GM19452 (cell line): Measurements from ENCODE around the gene TNFRSF1B.

Source experiments
- ATAC-seq: cut with Tn5 transposase; IDR thresholded peaks from one replicate; pipeline ENCODE4 v1.9.1; 2021; ENCODE audit not compliant: unreplicated experiment

The TNFRSF1B gene

DNA sequence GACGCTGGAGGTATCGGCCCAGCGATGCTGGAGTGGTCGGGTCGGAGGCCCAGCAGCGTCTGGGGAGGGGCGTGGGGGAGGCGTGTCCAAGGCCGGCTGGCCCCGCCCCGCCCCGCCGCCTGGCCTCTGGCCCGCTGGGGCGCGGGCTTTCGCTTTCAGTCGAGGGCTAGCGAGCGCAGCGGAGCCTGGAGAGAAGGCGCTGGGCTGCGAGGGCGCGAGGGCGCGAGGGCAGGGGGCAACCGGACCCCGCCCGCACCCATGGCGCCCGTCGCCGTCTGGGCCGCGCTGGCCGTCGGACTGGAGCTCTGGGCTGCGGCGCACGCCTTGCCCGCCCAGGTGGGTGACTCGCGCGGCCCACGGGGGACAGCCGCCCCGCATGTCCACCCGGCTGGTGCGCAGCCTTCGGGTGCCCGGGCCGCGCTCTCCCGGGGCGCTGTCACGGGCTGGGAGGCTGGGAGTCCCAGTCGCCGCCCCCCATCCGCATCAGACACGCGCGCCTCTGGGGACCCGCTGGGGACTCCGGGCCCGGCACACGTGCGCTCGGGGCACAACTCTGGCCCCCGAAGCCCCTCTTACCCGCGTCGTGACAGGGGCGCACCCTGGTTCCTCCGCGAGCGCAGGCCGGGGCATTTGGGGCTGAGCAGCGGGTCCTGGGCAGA is at the start of gene TNFRSF1B:
Gene TNFRSF1B, plus strand, starts transcription at position 158 of the 659 bp plus-strand sequence. Its CDS starts 101 bp downstream, at position 259.
- peak; percentile 49 for ATAC-seq

DNA sequence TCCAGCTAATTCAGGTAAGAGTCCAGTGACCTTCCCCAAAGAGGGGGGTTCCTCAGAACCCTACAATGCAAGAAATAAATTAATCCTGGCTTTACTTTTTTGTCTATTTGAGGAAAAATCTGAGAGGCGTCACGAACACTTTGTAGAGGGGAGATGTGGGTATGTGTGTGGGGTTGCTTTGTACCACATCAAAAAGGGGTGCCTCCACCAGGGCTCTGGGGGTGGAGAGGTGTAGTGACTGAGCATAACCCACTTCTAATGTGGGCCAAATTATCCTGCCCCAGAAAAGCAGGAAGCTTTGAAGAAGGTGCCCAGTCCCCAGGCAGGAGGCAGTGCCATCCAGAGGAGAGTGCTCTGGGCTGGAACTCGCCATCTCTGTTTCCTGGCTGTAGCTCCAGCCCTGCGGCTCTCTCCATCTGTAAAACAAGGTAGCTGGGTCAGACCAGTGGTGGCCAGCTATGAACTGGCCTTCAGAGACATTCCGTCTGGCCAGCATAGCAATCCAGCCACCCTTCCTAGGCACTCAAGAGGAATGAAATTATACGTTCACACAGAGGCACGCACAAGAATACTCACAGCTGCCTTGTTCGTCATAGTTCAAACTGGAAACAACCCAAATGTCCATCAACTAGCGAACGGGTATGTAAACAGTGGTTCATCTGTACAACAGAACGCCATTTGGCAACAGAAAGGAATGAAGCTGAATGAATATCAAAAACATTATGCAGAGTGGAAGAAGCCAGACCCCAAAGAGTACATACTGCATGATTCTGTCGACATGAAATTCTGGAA is 45.4 kb upstream of the TNFRSF1B start:
- no peak for ATAC-seq

DNA sequence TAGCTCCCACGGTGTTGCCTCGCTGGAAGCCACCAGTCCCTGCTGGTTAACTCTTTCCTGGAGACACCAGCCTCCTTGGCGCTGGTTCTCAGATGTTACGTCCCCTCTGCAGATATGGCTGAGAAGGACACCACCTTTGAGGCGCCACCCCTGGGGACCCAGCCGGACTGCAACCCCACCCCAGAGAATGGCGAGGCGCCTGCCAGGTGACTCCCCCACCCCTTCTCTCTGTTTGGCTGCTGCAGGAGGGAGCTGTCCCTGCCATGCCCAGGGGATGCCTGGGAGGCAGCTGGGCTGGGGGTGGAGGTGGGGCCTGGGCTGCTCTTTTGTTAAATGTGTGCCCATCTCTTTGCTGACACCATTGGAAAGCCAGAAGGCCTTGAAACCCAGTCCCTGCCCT is 43.6 kb upstream of the TNFRSF1B start:
- no peak for ATAC-seq

DNA sequence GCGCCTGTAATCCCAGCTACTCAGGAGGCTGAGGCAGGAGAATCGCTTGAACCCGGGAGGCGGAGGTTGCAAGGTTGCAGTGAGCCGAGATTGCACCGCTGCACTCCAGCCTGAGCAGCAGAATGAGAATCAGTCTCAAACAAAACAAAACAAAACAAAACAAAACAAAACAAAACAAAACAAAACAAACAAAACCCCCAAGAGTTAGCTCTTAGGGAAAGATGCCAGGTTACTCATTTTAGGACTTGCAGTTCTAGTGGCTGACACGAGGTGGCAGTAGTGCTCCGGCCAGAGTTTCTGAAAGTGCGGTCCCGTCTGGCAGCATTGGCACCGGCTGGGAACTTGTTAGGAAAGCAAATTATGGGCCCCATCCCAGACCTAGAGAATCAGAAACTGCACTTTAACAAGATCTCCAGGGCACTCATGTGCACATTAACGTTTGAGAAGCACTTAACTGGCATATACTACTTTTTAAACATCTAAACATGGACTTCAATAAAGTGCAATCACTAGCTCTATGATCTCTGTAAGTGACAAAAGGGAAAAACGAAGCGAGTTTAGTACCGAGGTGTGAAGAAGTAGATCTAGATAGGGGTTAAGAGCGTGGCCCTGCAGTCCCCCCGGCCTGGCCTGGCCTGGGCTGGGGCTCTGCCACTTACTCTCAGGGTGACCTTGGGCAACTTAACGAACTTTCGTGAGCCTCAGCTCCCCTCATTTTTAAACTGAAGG is 41.9 kb upstream of the TNFRSF1B start:
- ATAC-seq, result no peak

DNA sequence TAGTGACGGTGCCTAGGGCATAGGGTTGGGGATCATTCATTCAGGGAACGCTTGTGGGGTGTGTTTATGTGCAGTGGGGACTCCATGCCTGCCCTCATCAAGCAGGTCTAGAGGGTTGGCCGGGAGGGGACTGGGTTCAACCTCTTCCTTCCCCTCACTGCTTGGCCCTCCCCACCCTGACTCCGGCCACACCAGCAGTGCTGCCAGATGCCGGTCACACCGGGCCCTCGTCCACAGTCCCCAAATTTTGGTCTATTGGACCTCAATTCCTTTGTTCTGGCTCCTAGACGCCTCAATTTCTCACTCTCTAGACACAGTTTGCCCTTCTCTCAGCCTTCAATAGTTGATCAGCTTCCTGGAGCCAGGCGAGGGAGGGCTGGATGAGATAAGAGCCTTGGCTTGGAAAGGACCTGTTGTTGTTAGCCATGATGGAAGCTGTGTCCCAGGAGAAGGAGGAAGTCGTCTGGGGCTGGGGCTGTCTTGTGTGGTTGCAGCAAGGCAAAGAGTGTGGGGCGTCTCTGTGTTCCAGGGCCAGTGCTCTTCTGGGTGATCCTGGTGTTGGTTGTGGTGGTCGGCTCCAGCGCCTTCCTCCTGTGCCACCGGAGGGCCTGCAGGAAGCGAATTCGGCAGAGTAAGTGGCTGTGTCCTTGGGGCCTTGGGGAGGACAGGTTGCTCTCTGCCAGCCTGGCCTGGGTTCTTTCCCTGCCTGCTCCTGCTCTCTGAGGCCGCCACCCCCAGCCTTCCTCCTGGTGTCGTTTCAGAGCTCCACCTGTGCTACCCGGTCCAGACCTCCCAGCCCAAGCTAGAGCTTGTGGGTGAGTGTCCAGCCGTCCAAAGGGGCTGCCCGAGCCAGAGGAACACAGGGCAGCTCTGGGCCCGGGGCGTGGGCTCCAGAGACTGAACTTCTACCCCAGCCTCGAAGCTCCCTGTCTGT is 41.1 kb upstream of the TNFRSF1B start:
- no peak for ATAC-seq

DNA sequence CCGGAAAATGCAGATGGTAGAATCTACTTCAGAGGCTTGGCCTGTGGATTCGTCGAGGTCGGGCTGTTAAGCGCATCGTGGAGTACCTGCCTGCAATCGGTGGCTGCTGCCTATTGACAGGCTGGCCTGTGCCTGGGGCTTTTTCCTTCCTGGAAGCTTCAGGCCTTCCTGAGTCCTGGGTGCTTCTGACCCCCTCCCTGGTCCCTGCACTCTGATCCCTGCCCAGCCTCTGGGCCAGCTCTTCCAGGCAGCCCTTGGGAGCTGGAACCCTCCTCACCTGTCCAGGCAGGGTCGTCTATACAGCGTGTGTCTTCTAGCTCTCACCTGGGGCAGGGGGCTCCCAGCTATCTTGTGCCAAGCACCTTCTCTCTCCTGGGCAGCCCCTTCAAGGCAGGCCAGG is 40.0 kb upstream of the TNFRSF1B start:
- ATAC-seq, result no peak

DNA sequence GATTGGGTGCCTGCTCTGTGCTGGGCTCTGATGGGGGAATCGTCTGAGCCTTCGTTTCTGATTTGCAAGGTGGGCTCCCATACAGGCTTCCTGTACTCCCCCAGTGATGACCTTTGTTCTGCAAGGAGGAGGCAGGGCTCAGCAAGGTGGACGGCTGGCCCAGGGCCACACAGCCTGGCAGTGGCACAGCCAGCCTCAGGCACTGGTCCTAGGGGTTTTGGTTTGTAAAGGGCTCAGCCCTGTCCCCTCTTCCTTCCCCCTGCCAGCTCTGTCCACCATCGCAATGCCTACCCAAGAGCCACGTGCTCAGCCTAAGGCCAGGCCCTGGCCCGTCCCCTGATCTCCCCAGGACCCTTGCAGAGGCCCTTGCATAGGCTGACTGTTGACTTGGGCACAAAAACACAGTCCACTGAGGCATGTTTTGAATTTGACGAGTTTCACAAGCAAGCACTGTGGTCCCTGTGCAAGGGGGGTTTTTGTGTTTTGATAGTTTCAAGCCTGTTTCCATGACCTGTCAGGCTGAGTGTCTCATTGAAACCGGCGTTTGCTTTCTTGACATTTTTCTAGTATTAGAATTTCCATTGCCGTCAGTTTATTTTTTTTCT is 39.5 kb upstream of the TNFRSF1B start:
- ATAC-seq, result no peak

DNA sequence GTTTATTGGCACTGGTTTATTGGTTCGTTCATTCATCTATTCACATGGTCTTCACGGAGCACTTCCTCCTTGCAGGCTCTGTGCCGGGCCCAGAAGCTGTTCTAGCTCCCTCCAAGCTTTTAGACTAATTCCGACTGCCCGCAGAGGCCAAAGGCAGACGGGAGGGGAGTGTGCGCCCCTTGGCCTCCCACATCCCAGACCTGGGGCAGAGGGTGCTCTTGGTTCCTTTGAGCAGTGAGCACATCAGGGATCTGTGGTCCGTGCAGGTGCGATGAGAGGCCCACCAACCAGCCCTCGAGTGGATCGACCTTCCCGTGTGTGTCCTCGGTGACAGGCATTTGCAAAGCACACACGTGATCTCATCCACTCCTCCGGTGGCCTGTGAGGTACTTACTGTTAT is 38.7 kb upstream of the TNFRSF1B start:
- ATAC-seq, result no peak

DNA sequence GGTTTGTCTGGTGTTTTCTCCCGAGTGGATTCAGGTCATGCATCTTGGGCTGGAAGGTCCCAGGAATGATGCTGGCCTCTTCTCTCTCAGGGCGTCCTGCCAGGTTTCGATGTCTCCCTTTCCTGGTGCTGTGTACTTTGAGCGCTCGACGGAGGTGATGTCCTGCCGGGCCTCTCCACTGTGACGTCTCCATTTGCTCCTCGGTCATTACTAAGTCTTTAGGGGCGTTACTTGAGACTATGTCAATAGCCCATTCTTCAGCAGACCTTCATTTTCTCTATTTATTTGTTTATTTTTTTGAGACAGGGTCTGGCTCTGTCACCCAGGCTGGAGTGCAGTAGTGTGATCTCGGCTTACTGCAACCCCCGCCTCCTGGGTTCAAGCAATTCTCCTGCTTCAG is 37.2 kb upstream of the TNFRSF1B start:
- ATAC-seq, result no peak

DNA sequence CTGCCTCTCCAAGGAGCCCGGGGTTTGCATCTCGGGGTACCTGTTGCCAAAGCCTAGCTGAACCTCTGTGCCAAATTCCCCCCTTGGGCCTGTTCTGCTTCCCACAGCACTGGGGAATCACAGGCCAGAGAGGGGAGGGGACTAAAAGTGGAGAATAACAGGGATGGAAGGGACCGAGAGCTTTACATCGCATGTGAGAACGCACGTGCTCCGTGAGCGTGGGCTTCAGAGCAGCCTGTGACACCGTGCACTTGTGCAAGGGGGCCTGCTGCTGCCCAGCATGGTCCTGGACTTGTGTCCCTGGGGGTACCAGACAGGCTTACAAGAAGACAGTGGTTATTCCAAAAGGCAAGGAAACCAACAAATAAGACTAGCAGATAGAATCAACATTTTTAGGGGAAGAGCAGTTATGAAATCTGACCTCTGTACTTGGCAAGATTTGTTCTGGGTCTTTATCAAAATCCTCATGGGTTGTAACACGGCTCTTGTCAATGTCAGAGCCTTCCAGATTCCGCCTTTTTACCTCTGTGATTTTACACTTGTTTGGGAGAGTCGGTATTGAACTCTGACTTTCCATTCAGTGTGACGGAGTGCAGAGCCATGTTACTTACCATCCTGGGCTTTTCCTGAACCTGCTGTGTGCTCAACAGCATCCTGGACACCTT is 36.2 kb upstream of the TNFRSF1B start:
- ATAC-seq, result no peak

DNA sequence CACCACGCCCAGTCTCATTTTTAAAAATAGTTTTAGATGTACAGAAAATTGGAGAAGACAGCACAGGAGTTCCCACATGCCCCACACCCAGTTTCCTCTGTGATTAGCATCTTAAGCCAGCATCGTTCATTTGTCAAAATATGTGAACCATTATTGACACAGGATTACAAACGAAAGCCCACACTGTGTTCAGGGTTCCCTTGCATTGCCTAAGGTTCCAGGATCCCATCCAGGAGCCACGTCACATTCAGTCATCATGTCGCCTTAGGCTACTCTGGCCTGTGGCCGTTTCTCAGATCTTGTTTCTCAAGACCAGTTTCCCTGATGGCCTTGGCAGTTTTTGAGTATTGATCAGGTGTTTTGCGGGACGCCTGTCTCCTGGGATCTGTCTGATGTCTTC is 34.7 kb upstream of the TNFRSF1B start:
- no peak for ATAC-seq

DNA sequence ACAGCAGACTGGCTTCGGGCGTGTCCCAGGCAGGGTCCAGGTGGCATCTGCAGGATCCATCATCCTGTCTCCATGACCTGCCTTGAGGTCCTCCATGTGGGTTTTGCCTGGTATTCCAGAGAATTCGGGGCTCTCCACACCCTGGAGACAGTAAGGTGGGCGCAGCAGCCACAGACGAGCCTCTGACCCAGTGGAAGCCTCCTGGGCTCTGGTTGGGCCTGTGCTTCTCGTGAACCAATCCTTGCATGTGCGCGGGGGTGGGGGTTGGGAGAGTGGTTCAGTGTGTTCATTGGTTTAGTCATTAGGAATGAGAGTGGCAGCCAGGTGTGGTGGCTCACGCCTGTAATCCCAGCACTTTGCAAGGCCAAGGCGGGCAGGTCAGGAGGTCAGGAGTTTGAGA is 32.1 kb upstream of the TNFRSF1B start:
- ATAC-seq, result no peak

DNA sequence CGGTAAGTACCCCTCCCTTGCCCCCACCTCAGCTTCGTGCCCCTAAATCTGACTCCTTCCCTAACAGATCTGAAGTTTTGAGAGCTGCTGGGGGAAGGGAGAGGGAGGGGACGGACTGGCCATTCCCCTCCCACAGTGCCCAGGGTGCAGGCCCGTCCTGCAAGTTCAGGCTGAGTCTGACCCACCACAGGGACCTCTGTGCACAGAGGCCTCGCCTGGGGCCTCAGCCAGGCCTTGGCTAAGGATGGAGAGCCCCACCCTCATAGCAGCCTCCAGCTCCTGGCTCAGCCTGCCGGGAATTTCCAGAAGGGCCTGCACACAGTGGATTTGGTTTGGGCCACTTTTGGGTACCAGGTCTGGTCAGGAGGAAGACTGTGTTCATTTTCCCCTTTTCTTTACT is 31.2 kb upstream of the TNFRSF1B start:
- no peak for ATAC-seq

DNA sequence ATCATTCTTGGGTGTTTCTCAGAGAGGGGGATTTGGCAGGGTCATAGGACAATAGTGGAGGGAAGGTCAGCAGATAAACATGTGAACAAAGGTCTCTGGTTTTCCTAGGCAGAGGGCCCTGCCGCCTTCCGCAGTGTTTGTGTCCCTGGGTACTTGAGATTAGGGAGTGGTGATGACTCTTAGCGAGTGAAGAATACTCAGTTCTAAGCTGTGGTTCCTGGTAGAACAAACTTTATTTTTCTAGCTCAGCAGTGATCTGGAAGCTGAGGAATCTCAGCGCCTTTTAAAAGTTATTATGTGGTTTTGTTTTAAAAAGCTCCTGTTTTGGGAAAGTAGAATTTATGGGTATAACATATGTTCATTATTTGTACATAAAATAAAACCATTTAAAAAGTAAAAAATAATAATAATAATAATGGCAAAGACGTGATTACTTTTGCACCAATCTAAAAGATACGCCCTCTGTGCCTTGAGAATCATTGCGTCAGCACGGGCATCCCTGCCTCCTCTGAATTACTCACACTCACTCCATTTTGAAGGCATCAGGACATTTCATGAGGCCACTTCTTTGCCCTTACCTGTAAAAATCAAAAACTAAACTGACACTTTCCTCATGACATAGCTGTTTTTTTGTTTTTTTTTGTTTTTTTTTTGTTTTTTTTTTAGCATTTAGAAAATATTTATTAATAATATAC is 29.7 kb upstream of the TNFRSF1B start:
- no peak for ATAC-seq

DNA sequence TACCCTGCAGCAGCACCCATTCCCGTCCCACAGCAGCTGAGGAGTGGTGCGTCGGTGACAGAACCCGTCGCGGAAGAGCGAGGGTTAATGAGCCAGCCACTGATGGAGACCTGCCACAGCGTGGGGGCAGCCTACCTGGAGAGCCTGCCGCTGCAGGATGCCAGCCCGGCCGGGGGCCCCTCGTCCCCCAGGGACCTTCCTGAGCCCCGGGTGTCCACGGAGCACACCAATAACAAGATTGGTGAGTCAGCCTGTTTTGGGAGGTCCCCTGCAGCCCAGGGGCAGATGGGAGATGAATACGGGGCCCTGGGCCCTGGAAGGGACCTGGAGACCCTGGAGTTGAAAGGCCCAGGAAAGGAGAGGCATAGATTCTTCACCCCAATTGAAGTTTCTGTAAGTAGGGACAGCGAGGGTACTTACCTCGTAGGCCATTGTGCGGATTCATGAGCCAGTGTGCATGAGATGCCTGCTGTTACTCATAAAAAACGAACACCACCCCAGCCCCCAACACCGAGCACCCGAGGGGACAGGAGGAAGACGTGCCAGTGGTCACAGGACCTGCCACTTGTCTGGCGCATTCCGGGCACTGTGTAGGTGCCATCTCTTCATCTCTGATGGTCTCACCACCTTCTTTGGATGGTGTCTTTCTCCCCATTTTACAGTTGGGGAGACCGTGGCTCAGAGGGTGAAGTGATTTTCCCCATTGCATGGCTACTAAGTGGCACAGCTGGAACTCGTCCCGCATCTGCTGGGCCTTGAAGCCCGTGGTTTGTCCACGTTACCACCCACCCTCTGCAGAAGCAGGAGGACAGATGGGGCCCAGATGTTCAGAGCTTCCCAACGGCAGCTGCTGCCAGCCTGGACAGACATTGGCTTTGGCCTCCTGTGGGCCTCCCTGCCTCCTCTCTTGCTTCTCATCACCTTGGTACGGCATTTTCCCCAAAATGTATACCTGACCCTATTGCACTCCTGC is 28.3 kb upstream of the TNFRSF1B start:
- no peak for ATAC-seq

DNA sequence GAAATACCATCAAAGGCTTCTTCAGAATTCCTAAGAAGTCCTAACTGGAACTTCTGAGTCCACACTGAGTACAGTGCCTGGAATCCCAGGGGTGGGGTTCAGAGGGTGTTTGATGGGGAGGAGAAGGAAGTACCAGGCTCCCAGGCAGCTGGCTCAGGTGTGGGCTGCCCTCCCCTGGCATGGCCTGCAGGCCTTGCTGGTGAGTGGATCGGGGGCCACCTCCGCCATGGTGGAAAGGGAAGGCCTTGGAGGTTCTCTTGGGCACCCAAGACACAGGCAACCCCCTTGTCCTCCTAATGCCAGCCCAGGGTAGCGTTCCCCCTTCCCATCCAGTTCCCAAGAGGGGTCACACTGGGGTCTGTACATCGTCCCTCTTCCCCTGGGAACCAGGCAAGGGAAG is 26.8 kb upstream of the TNFRSF1B start:
- no peak for ATAC-seq

DNA sequence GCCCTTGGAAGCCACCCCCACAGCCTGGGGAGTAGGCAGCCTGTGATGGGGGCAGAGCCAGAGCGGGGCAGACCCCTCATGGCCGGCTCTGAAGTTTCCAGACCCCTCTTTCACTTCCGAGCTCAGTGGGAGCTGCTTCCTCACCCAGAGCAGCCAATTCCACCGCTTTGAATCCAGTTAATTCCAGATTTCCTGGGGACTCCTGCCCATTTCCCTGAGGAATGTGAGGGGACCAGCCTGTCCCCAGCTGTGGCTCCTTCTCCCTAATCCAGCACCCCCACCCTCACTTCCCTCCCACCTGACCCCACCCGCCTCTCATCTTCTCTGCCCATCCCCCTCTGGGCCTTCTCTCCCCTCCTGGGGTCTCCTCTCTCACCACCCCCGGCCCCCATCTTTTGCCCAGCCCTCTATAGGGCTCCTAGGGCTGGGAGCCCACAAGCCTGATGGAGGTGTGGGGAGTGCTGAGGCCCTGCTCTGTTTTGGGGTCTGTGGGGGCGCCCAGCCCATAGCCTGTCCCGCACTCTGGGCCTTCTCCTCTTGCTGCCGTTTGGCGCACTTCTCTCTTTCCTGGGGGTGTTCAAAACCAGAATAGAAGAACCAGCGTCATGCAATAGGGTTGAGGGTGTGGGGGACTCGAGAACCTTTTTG is 26.2 kb upstream of the TNFRSF1B start:
- no peak for ATAC-seq
